ENCODE results near the gene MT1X.
A peak's percentile ranks its signal among the peaks of the same experiment; 100 is the strongest.

The MT1X gene

GRCh38 chr16:56679078-56679730 is 3.1 kb upstream of the MT1X start:
- no peak for DNase-seq (ENCODE audit: low read depth in 2 of 2)

GRCh38 chr16:56679818-56680217 is 2.5 kb upstream of the MT1X start:
- peak in 1 of 2 donors; percentile 21 for DNase-seq (ENCODE audit: low read depth in 2 of 2)

- DNase-seq (ENCODE audit: low read depth in 2 of 2): no peak
Observed at GRCh38 chr16:56682703-56683397, 580 bp downstream of the MT1X start.

- no peak for DNase-seq (ENCODE audit: low read depth in 2 of 2)
Observed at GRCh38 chr16:56683424-56684172, 1.3 kb downstream of the MT1X start.

GRCh38 chr16:56684256-56684925 is 2.1 kb downstream of the MT1X start:
- no peak for DNase-seq (ENCODE audit: low read depth in 2 of 2)

- no peak for DNase-seq (ENCODE audit: low read depth in 2 of 2)
Observed at GRCh38 chr16:56684926-56685590, 2.8 kb downstream of the MT1X start.

- no peak for DNase-seq (ENCODE audit: low read depth in 2 of 2)
Observed at GRCh38 chr16:56686758-56687157, 4.5 kb downstream of the MT1X start.

- DNase-seq (ENCODE audit: low read depth in 2 of 2): no peak
Observed at GRCh38 chr16:56688762-56689161, 6.5 kb downstream of the MT1X start.

GRCh38 chr16:56689171-56689570 is 6.9 kb downstream of the MT1X start:
- no peak for DNase-seq (ENCODE audit: low read depth in 2 of 2)

- no peak for DNase-seq (ENCODE audit: low read depth in 2 of 2)
Observed at GRCh38 chr16:56690420-56691122, 8.3 kb downstream of the MT1X start.

GRCh38 chr16:56691885-56692284 is 9.6 kb downstream of the MT1X start:
- no peak for DNase-seq (ENCODE audit: low read depth in 2 of 2)

GRCh38 chr16:56695246-56695645 is 13.0 kb downstream of the MT1X start:
- no peak for DNase-seq (ENCODE audit: low read depth in 2 of 2)

GRCh38 chr16:56697456-56698155 is 15.3 kb downstream of the MT1X start:
- no peak for DNase-seq (ENCODE audit: low read depth in 2 of 2)

GRCh38 chr16:56700195-56700594 is 17.9 kb downstream of the MT1X start:
- no peak for DNase-seq (ENCODE audit: low read depth in 2 of 2)

GRCh38 chr16:56700631-56701030 is 18.4 kb downstream of the MT1X start:
- no peak for DNase-seq (ENCODE audit: low read depth in 2 of 2)

- DNase-seq (ENCODE audit: low read depth in 2 of 2): no peak
Observed at GRCh38 chr16:56701534-56701933, 19.3 kb downstream of the MT1X start.

GRCh38 chr16:56702836-56703235 is 20.6 kb downstream of the MT1X start:
- no peak for DNase-seq (ENCODE audit: low read depth in 2 of 2)

- DNase-seq (ENCODE audit: low read depth in 2 of 2): no peak
Observed at GRCh38 chr16:56708525-56709442, 26.5 kb downstream of the MT1X start.

- no peak for DNase-seq (ENCODE audit: low read depth in 2 of 2)
Observed at GRCh38 chr16:56709443-56710040, 27.3 kb downstream of the MT1X start.
